Loucy (cell line): Measurements from ENCODE around the gene FAU.

Experiments
- EZH2phosphoT487 ChIP-seq: fragments of 200-600 bp; IDR thresholded peaks from 2 replicates; pipeline ENCODE4 v1.6.1; 2018; ENCODE audit warnings: antibody characterized with exemption, mild to moderate bottlenecking, moderate library complexity, borderline replicate concordance
- TF ChIP-seq, protein P1 (sequence below): fragments of 200-600 bp; sonication (generic); conservative IDR thresholded peaks from 2 replicates; pipeline ENCODE4 v1.5.1; 2014; ENCODE audit warnings: mild to moderate bottlenecking, antibody characterized with exemption, low read length

- TF ChIP-seq, protein P1, sequence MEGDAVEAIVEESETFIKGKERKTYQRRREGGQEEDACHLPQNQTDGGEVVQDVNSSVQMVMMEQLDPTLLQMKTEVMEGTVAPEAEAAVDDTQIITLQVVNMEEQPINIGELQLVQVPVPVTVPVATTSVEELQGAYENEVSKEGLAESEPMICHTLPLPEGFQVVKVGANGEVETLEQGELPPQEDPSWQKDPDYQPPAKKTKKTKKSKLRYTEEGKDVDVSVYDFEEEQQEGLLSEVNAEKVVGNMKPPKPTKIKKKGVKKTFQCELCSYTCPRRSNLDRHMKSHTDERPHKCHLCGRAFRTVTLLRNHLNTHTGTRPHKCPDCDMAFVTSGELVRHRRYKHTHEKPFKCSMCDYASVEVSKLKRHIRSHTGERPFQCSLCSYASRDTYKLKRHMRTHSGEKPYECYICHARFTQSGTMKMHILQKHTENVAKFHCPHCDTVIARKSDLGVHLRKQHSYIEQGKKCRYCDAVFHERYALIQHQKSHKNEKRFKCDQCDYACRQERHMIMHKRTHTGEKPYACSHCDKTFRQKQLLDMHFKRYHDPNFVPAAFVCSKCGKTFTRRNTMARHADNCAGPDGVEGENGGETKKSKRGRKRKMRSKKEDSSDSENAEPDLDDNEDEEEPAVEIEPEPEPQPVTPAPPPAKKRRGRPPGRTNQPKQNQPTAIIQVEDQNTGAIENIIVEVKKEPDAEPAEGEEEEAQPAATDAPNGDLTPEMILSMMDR, result no peak
- no peak for TF ChIP-seq EZH2phosphoT487
These were observed 12.4 kb downstream of the FAU start for GRCh38 chr11:65109231-65110198.
